HEK293 (cell line): ENCODE results near the gene PROSER2.

Source experiments
- CTCF ChIA-PET: fragments of 350-600 bp; formaldehyde crosslinking; extraction: SDS; loops from one replicate; lab custom pipeline; 2021; ENCODE audit warnings: antibody characterized with exemption; lab: Yijun Ruan, JAX
- POLR2A ChIA-PET: fragments of 300-600 bp; formaldehyde crosslinking; extraction: SDS; loops from one replicate; lab custom pipeline; 2020; ENCODE audit warnings: antibody characterized with exemption, inconsistent platforms; lab: Yijun Ruan, JAX
- H3K27ac ChIP-seq: fragments of 200-500 bp; sonication (Bioruptor generic); 2 replicates; pipeline ENCODE4 v1.5.1; 2014; ENCODE audit warnings: low read depth, low read length, control low read depth, inconsistent platforms; ENCODE audit errors: extremely low read depth
- H3K36me3 ChIP-seq, 2 experiments: fragments of 200-500 bp in 1 of 2; sonication (Bioruptor generic) in 1 of 2; 1 replicate in 1 of 2; 2 replicates in 1 of 2; pipeline ENCODE4 v1.5.1; 2014 to 2017; ENCODE audit warnings: inconsistent platforms in 2 of 2, low read length in 2 of 2; ENCODE audit not compliant: control insufficient read depth in 2 of 2, insufficient read depth in 1 of 2
- H3K4me1 ChIP-seq: fragments of 200-500 bp; sonication (Bioruptor generic); 2 replicates; pipeline ENCODE4 v1.5.1; 2014; ENCODE audit warnings: mild to moderate bottlenecking, low read length, inconsistent platforms; ENCODE audit not compliant: control insufficient read depth, insufficient read depth
- H3K4me3 ChIP-seq: 2 replicates; pipeline ENCODE4 v1.5.1; 2011; ENCODE audit warnings: low read depth, mild to moderate bottlenecking, control low read depth, low read length, moderate library complexity
- H3K9me3 ChIP-seq: fragments of 200-500 bp; sonication (Bioruptor generic); 2 replicates; pipeline ENCODE4 v1.5.1; 2014; ENCODE audit warnings: low read depth, low read length, inconsistent platforms; ENCODE audit not compliant: control insufficient read depth, insufficient read depth
- BCL11B ChIP-seq: fragments of 450-650 bp; formaldehyde crosslinking; IDR thresholded peaks from 2 replicates; pipeline ENCODE4 v1.5.1; 2016; ENCODE audit warnings: low read depth, missing biosample characterization, missing genetic modification characterization
- GLI4 ChIP-seq: fragments of 450-650 bp; formaldehyde crosslinking; IDR thresholded peaks from 2 replicates; pipeline ENCODE4 v1.5.1; 2016; ENCODE audit warnings: missing biosample characterization, missing genetic modification characterization
- MEIS1 ChIP-seq: sonication (generic); formaldehyde crosslinking; IDR thresholded peaks from 2 replicates; pipeline ENCODE4 v1.8.1; 2022; ENCODE audit warnings: missing genetic modification reagents, mild to moderate bottlenecking, borderline replicate concordance
- SP7 ChIP-seq: fragments of 450-650 bp; formaldehyde crosslinking; IDR thresholded peaks from 2 replicates; pipeline ENCODE4 v1.5.1; 2016; ENCODE audit warnings: missing biosample characterization, missing genetic modification characterization
- YY1 ChIP-seq: fragments of 450-650 bp; formaldehyde crosslinking; IDR thresholded peaks from 2 replicates; pipeline ENCODE4 v1.5.1; 2018; ENCODE audit warnings: missing biosample characterization, missing genetic modification characterization
- ZBTB8A ChIP-seq: fragments of 450-650 bp; formaldehyde crosslinking; IDR thresholded peaks from 2 replicates; pipeline ENCODE4 v1.5.1; 2016; ENCODE audit warnings: missing biosample characterization, missing genetic modification characterization
- ZNF174 ChIP-seq: fragments of 450-650 bp; formaldehyde crosslinking; IDR thresholded peaks from 2 replicates; pipeline ENCODE4 v1.5.0; 2017; ENCODE audit warnings: missing biosample characterization, mild to moderate bottlenecking, missing genetic modification characterization
- ZNF211 ChIP-seq: fragments of 450-650 bp; formaldehyde crosslinking; IDR thresholded peaks from 2 replicates; pipeline ENCODE4 v1.5.1; 2016; ENCODE audit warnings: low read depth, missing biosample characterization, missing genetic modification characterization
- ZNF239 ChIP-seq: fragments of 450-650 bp; formaldehyde crosslinking; IDR thresholded peaks from 2 replicates; pipeline ENCODE4 v1.5.1; 2016; ENCODE audit warnings: missing biosample characterization, missing genetic modification characterization
- ZNF37A ChIP-seq: fragments of 450-650 bp; IDR thresholded peaks from 2 replicates; pipeline ENCODE4 v1.5.1; 2018; ENCODE audit warnings: missing biosample characterization, missing genetic modification characterization
- ZNF585B ChIP-seq: fragments of 450-650 bp; formaldehyde crosslinking; IDR thresholded peaks from 2 replicates; pipeline ENCODE4 v1.5.1; 2016; ENCODE audit warnings: missing biosample characterization, missing genetic modification characterization
- ZNF596 ChIP-seq: fragments of 450-650 bp; IDR thresholded peaks from 2 replicates; pipeline ENCODE4 v1.5.0; 2018; ENCODE audit warnings: missing biosample characterization, mild to moderate bottlenecking, missing genetic modification characterization, moderate library complexity
- ZNF701 ChIP-seq: fragments of 450-650 bp; formaldehyde crosslinking; IDR thresholded peaks from 2 replicates; pipeline ENCODE4 v1.5.1; 2016; ENCODE audit warnings: missing biosample characterization, missing genetic modification characterization
- ZNF768 ChIP-seq: fragments of 450-650 bp; formaldehyde crosslinking; IDR thresholded peaks from 2 replicates; pipeline ENCODE4 v1.5.1; 2018; ENCODE audit warnings: missing biosample characterization, mild to moderate bottlenecking, missing genetic modification characterization
- TF ChIP-seq, protein P1 (sequence below): fragments of 450-650 bp; formaldehyde crosslinking; IDR thresholded peaks from 2 replicates; pipeline ENCODE4 v1.5.1; 2016; ENCODE audit warnings: missing biosample characterization, missing genetic modification characterization
- TF ChIP-seq, protein P2 (sequence below): fragments of 450-650 bp; formaldehyde crosslinking; optimal IDR thresholded peaks from 2 replicates; pipeline ENCODE3; 2016; ENCODE audit warnings: missing biosample characterization, mild to moderate bottlenecking, missing genetic modification characterization
- TF ChIP-seq, protein P3 (sequence below): fragments of 450-650 bp; formaldehyde crosslinking; IDR thresholded peaks from 2 replicates; pipeline ENCODE4 v1.5.1; 2016; ENCODE audit warnings: missing biosample characterization, missing genetic modification characterization, low read depth
- TF ChIP-seq, protein P4 (sequence below): fragments of 450-650 bp; formaldehyde crosslinking; IDR thresholded peaks from 2 replicates; pipeline ENCODE4 v1.5.1; 2017; ENCODE audit warnings: missing biosample characterization, missing genetic modification characterization

The PROSER2 gene

DNA sequence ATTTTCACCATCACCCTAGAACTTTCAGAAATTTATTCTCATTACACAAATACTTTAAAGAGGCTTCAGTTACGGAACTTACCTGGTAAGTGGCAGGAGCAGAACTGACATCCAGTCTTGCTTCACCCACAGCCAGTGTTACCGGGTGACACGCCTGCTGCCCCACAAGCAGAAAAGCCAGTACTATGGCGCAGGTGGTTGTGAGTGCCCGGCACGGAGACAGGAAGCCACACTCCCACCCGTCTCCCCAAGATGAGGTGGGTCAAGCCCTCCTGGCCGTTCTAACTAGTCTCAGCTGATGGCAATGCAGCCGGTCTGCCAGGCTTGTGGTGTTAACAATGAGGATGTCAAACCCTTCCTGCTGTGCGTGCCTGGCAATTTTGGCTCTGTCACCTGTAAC is 86.9 kb downstream of the PROSER2 start (continued):
- TF ChIP-seq, protein P1, sequence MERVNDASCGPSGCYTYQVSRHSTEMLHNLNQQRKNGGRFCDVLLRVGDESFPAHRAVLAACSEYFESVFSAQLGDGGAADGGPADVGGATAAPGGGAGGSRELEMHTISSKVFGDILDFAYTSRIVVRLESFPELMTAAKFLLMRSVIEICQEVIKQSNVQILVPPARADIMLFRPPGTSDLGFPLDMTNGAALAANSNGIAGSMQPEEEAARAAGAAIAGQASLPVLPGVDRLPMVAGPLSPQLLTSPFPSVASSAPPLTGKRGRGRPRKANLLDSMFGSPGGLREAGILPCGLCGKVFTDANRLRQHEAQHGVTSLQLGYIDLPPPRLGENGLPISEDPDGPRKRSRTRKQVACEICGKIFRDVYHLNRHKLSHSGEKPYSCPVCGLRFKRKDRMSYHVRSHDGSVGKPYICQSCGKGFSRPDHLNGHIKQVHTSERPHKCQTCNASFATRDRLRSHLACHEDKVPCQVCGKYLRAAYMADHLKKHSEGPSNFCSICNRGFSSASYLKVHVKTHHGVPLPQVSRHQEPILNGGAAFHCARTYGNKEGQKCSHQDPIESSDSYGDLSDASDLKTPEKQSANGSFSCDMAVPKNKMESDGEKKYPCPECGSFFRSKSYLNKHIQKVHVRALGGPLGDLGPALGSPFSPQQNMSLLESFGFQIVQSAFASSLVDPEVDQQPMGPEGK (tag by site-specific recombination) = no peak
- no peak for TF ChIP-seq ZNF768 (tag by site-specific recombination)
- no peak for TF ChIP-seq ZNF239 (tag by site-specific recombination)
- TF ChIP-seq, protein P2, sequence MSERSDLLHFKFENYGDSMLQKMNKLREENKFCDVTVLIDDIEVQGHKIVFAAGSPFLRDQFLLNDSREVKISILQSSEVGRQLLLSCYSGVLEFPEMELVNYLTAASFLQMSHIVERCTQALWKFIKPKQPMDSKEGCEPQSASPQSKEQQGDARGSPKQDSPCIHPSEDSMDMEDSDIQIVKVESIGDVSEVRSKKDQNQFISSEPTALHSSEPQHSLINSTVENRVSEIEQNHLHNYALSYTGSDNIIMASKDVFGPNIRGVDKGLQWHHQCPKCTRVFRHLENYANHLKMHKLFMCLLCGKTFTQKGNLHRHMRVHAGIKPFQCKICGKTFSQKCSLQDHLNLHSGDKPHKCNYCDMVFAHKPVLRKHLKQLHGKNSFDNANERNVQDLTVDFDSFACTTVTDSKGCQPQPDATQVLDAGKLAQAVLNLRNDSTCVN (tag by site-specific recombination) = no peak
- no peak for TF ChIP-seq ZNF596 (tag by site-specific recombination)
- TF ChIP-seq ZNF174 (tag by site-specific recombination) = no peak
- TF ChIP-seq, protein P3, sequence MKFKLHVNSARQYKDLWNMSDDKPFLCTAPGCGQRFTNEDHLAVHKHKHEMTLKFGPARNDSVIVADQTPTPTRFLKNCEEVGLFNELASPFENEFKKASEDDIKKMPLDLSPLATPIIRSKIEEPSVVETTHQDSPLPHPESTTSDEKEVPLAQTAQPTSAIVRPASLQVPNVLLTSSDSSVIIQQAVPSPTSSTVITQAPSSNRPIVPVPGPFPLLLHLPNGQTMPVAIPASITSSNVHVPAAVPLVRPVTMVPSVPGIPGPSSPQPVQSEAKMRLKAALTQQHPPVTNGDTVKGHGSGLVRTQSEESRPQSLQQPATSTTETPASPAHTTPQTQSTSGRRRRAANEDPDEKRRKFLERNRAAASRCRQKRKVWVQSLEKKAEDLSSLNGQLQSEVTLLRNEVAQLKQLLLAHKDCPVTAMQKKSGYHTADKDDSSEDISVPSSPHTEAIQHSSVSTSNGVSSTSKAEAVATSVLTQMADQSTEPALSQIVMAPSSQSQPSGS (tag by site-specific recombination) = no peak
- TF ChIP-seq ZNF585B (tag by site-specific recombination) = no peak
- no peak for TF ChIP-seq MEIS1 (CRISPR knock-in tag)

- H3K4me3 ChIP-seq = no peak overlapping the region
- H3K36me3 ChIP-seq = no peaks in the 10 kb centered on the region
- no peak overlapping the region for H3K27ac ChIP-seq
- CTCF ChIA-PET = interaction anchor here (0.6 to 1.0 kb wide), 3 partner anchors 32 to 752 kb away, joined by 4 to 6 read pairs (median 6); no protein-coding TSS in a partner anchor
- H3K9me3 ChIP-seq = no peaks in the 10 kb centered on the region
- TF ChIP-seq GLI4 (tag by site-specific recombination) (no peak), YY1 (tag by site-specific recombination) (no peak)
- TF ChIP-seq, protein P4, sequence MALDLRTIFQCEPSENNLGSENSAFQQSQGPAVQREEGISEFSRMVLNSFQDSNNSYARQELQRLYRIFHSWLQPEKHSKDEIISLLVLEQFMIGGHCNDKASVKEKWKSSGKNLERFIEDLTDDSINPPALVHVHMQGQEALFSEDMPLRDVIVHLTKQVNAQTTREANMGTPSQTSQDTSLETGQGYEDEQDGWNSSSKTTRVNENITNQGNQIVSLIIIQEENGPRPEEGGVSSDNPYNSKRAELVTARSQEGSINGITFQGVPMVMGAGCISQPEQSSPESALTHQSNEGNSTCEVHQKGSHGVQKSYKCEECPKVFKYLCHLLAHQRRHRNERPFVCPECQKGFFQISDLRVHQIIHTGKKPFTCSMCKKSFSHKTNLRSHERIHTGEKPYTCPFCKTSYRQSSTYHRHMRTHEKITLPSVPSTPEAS = no peak
- POLR2A ChIA-PET = no interaction called here
- H3K4me1 ChIP-seq = no peaks in the 10 kb centered on the region
Measured at GRCh38 chr10:11913079-11913641, 90.0 kb downstream of the PROSER2 start.

GRCh38 chr10:11918384-11918783 is 95.2 kb downstream of the PROSER2 start:
- TF ChIP-seq BCL11B = no peak
- no peak for TF ChIP-seq ZNF701 (tag by site-specific recombination)
- no peak for TF ChIP-seq SP7 (tag by site-specific recombination)
- no peak for TF ChIP-seq ZBTB8A (tag by site-specific recombination)
- no peak for TF ChIP-seq ZNF211 (tag by site-specific recombination)
- no peak for TF ChIP-seq ZNF37A (tag by site-specific recombination)
- TF ChIP-seq, all 188 proteins: peak for 0
- CTCF ChIA-PET = interaction anchor here (0.6 kb wide), 1 partner anchor 68 kb away, joined by 3 read pairs; no protein-coding TSS in a partner anchor

More at GRCh38 chr10:11918384-11918783, 95.2 kb downstream of the PROSER2 start:
- H3K4me1 ChIP-seq = no peaks in the 10 kb centered on the region
- H3K27ac ChIP-seq = no peak overlapping the region
- peaks cover 6 to 30% of the 10 kb centered on the region in 2 experiments; a peak in 2 of 3 replicates for H3K36me3 ChIP-seq
- no peaks in the 10 kb centered on the region for H3K9me3 ChIP-seq
- POLR2A ChIA-PET = no interaction called here
- no peak overlapping the region for H3K4me3 ChIP-seq
